GM23338 (cell line): Measurements from ENCODE around the gene GSTM5.

ENCODE experiments used
- EZH2 ChIP-seq: fragments of 200-600 bp; sonication (generic); IDR thresholded peaks from one replicate; pipeline ENCODE4 v1.8.0; 2017; ENCODE audit warnings: antibody characterized with exemption, mild to moderate bottlenecking, low read depth; ENCODE audit not compliant: unreplicated experiment
- EZH2phosphoT487 ChIP-seq: fragments of 200-600 bp; sonication (generic); IDR thresholded peaks from one replicate; pipeline ENCODE4 v1.8.1; 2018; ENCODE audit warnings: antibody characterized with exemption; ENCODE audit not compliant: unreplicated experiment
- TF ChIP-seq, protein P1 (sequence below), 2 experiments: fragments of 200-600 bp in 1 of 2; sonication (generic) in 1 of 2; conservative IDR thresholded peaks; 2 replicates each; pipeline versions ENCODE4 v1.5.1 to v1.6.1; 2016 to 2017; ENCODE audit warnings: antibody characterized with exemption in 2 of 2, low read depth in 2 of 2, mild to moderate bottlenecking in 2 of 2, moderate library complexity in 1 of 2

DNA sequence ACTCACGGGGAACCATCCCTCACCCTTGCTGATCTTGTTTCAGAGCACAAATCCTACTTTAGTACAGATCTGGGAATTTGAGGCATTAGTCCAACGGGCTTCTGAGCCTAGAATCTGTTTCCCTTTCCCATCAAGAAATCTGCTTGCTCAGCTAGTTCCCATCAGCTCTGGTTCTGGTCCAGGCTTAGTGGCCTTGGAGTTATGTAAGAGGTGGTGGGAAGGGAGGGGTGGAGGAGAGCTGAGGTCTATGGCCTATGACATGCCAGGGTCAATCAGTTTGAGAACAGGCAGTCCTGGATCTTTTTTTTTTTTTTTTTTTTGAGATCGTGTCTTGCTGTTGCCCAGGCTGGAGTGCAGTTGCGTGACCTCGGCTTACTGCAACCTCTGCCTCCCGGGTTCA, 20.3 kb upstream of the GSTM5 start:
- TF ChIP-seq EZH2 (no peak), EZH2phosphoT487 (no peak)
- TF ChIP-seq, protein P1, sequence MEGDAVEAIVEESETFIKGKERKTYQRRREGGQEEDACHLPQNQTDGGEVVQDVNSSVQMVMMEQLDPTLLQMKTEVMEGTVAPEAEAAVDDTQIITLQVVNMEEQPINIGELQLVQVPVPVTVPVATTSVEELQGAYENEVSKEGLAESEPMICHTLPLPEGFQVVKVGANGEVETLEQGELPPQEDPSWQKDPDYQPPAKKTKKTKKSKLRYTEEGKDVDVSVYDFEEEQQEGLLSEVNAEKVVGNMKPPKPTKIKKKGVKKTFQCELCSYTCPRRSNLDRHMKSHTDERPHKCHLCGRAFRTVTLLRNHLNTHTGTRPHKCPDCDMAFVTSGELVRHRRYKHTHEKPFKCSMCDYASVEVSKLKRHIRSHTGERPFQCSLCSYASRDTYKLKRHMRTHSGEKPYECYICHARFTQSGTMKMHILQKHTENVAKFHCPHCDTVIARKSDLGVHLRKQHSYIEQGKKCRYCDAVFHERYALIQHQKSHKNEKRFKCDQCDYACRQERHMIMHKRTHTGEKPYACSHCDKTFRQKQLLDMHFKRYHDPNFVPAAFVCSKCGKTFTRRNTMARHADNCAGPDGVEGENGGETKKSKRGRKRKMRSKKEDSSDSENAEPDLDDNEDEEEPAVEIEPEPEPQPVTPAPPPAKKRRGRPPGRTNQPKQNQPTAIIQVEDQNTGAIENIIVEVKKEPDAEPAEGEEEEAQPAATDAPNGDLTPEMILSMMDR (conservative IDR thresholded peaks at IDR 0.05; ENCODE audit: low read depth in 2 of 2): no peak
